Measurements from ENCODE around the gene PRKAR2B. TPM values are rescaled to one million over a fixed set of nuclear protein-coding genes. Genes with fewer than 3 reads are reported as not detected.

PRKAR2B gene
- total and polyA plus RNA-seq, 7 donors: 1.3 to 3.5 (median 1.7) TPM

DNA sequence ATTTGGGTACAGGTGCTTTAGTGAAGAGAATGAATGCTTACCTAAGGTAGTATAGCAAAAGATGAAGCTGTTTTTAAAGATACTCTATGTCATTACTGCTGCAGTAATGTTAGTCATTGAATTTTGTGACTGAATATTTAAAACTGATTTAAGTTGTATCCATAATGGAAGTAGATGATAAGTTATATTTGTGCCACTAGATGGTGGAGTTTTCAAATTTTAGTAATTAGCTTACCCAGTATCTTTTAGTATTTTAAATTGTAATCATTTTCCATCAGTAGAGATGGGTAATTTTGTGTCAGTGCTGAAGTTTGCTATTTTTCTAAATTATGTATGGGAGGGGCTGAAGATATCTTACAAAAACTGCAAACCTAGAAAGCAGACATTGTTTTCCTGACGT lies 149.5 kb downstream of the PRKAR2B start:
- WGBS, 3 donors: 61 to 79% (median 62%) methylated on average over 1 of the region's 1 CpG
- Histone ChIP-seq H3K27me3 (ENCODE audit: insufficient read depth in 3 of 3, low read length in 2 of 3) (no peaks in the 10 kb centered on the region), H3K4me1 (no peaks in the 10 kb centered on the region), H3K4me3 (no peak overlapping the region), H3K36me3 (ENCODE audit: insufficient read depth in 1 of 2, low read depth in 1 of 2) (peaks cover 9 to 97% of the 10 kb centered on the region in 2 donors), H3K9me3 (no peaks in the 10 kb centered on the region), H3K27ac (no peak overlapping the region)
- DNase-seq (no peak), ATAC-seq (no peak)
- intact Hi-C loops (cut with DNase I): loop anchor here in 1 of 2 donors (10.0 kb wide), 1 partner anchor 401 kb away; no protein-coding TSS in a partner anchor
- no peak for TF ChIP-seq CTCF (IDR thresholded peaks at IDR 0.05)

DNA sequence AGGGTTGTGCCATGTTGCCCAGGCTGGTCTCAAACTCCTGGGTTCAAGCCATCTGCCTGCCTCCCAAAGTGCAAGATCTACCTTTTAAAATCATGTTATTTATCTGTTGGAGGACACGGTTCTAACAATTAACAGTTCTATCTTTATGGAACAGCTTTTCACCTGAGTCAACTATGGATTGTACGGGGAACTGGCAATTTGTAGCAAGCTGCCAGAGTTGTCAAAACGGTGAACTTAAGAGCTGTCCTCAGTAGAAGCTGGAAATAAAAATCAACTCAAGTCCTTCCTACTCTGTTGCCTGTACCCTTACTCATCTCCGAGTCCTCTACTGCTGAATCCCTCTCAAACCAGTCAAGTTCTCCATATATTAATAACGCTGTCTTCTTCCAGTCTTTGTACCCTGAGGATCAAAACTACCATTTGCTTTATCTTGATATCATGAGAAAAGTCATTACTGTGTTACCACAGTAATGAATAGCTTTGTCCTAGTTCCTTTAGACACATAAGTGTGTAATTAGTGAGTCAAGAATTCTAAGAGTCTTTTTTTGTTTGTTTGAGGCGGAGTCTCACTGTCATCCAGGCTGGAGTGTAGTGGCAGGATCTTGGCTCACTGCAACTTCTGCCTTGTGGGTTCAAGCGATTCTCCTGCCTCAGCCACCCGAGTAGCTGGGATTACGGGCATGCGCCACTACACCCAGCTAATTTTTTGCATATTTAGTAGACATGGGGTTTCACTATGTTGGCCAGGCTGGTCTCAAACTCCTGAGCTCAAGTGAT lies 152.5 kb downstream of the PRKAR2B start:
- Histone ChIP-seq H3K4me1 (peaks cover 6% of the 10 kb centered on the region), H3K9me3 (no peaks in the 10 kb centered on the region), H3K36me3 (ENCODE audit: insufficient read depth in 1 of 2, low read depth in 1 of 2) (peaks cover 9 to 97% of the 10 kb centered on the region in 2 donors), H3K27ac (no peak overlapping the region), H3K27me3 (ENCODE audit: insufficient read depth in 3 of 3, low read length in 2 of 3) (no peaks in the 10 kb centered on the region), H3K4me3 (no peak overlapping the region)
- no peak for TF ChIP-seq CTCF (IDR thresholded peaks at IDR 0.05)
- WGBS, 3 donors: 92 to 96% (median 95%) methylated on average over 10 of the region's 10 CpGs
- ATAC-seq (no peak), DNase-seq (no peak)
- intact Hi-C loops (cut with DNase I): loop anchor here in 1 of 2 donors (10.0 kb wide), 1 partner anchor 398 kb away; no protein-coding TSS in a partner anchor

GRCh38 chr7:107201795-107202450 lies 157.4 kb downstream of the PRKAR2B start:
- no peak overlapping the region for H3K4me3 ChIP-seq
- peaks cover 4 to 94% of the 10 kb centered on the region in 2 donors for H3K36me3 ChIP-seq (ENCODE audit: insufficient read depth in 1 of 2, low read depth in 1 of 2)
- DNase-seq (peak; percentile 40 to 73), ATAC-seq (peak; percentile 95 to 98 (median 98))
- H3K4me1 ChIP-seq: peaks cover 9% of the 10 kb centered on the region
- no peaks in the 10 kb centered on the region for H3K9me3 ChIP-seq
- peak; percentile 70 for TF ChIP-seq CTCF (IDR thresholded peaks at IDR 0.05)
- peak overlapping the region; percentile 41 for H3K27ac ChIP-seq
- intact Hi-C loops (cut with DNase I): loop anchor here in 1 of 2 donors (5.0 to 10.0 kb wide), 3 partner anchors 303 to 523 kb away; partner anchors contain the start of genes COG5 and DUS4L
- WGBS, 3 donors: 27 to 44% (median 30%) methylated on average over 4 of the region's 4 CpGs
- H3K27me3 ChIP-seq (ENCODE audit: insufficient read depth in 3 of 3, low read length in 2 of 3): no peaks in the 10 kb centered on the region

- H3K4me3 ChIP-seq: no peak overlapping the region
- 89 to 93% (median 91%) methylated on average over 7 of the region's 7 CpGs for WGBS, 3 donors
- no peaks in the 10 kb centered on the region for H3K9me3 ChIP-seq
- no peak overlapping the region for H3K27ac ChIP-seq
- no peaks in the 10 kb centered on the region for H3K27me3 ChIP-seq (ENCODE audit: insufficient read depth in 3 of 3, low read length in 2 of 3)
- intact Hi-C loops (cut with DNase I): loop anchor here in 1 of 2 donors (5.0 to 10.0 kb wide), 3 partner anchors 301 to 521 kb away; partner anchors contain the start of genes COG5 and DUS4L
- no peak for TF ChIP-seq CTCF (IDR thresholded peaks at IDR 0.05)
- H3K4me1 ChIP-seq: peaks cover 25% of the 10 kb centered on the region
- ATAC-seq (no peak), DNase-seq (no peak)
- H3K36me3 ChIP-seq (ENCODE audit: insufficient read depth in 1 of 2, low read depth in 1 of 2): peaks cover 0 to 77% of the 10 kb centered on the region in 2 donors
These were observed 159.1 kb downstream of the PRKAR2B start for GRCh38 chr7:107203607-107204006.

All from psoas muscle (tissue), 8 donors.